K562 (cell line): ENCODE data around the gene STXBP4. TPM values are rescaled to one million over a fixed set of nuclear protein-coding genes. Genes with fewer than 3 reads are reported as not detected.

ENCODE experiments used
- ATAC-seq: fragments of 200-7000 bp; cut with Tn5 transposase; 3 replicates; pipeline ENCODE4 v1.9.1; 2020; ENCODE audit warnings: moderate library complexity
- BruUV-seq: library from RNA; stranded (reverse); fragments of 400-500 nt; replicated peaks from 2 replicates; lab custom pipeline; 2021; lab: Mats Ljungman, UMichigan
- CTCF ChIA-PET: fragments of 300-600 bp; formaldehyde crosslinking; extraction: SDS; loops from one replicate; lab custom pipeline; 2021; ENCODE audit warnings: low intra/inter-chr PET ratio; lab: Yijun Ruan, JAX
- POLR2A ChIA-PET: fragments of 300-600, 350-650 bp; sonication (Branson Sonifier 250); formaldehyde crosslinking; extraction: SDS; loops from one replicate; lab custom pipeline; 2021; ENCODE audit warnings: antibody characterized with exemption, inconsistent platforms; lab: Yijun Ruan, JAX
- DNase-seq, 4 experiments: peaks; one replicate each; pipeline versions ENCODE4 v3.0.0 to v3.0.0-alpha.2; 2011 to 2018; ENCODE audit warnings: low spot score in 3 of 4, mixed read lengths in 3 of 4; ENCODE audit errors: extremely low read depth in 1 of 4
- FAIRE-seq: peaks from 2 replicates; lab custom pipeline; 2011; peaks lifted over from hg19 to GRCh38; lab: Jason Lieb, UNC
- H2AFZ ChIP-seq: 2 replicates; pipeline ENCODE4 v1.6.0; 2011; ENCODE audit warnings: low read depth, low read length, control low read depth, inconsistent platforms
- H3K27ac ChIP-seq: fragments of 200-600 bp; 3 replicates; pipeline ENCODE4 v1.8.0; 2011; ENCODE audit warnings: low read depth, mild to moderate bottlenecking, control low read depth, inconsistent platforms, low read length, moderate library complexity, mixed read lengths; ENCODE audit errors: extremely low read depth
- H3K27me3 ChIP-seq, 2 experiments: fragments of 300-600 bp in 1 of 2; 2 replicates in 1 of 2; 3 replicates in 1 of 2; pipeline versions ENCODE4 v1.6.0 to v1.8.0; 2011; ENCODE audit warnings: inconsistent platforms in 2 of 2, low read length in 2 of 2, mild to moderate bottlenecking in 1 of 2, mixed read lengths in 1 of 2, moderate library complexity in 1 of 2; ENCODE audit not compliant: control insufficient read depth in 2 of 2, insufficient read depth in 2 of 2
- H3K36me3 ChIP-seq: fragments of 300-600 bp; 3 replicates; pipeline ENCODE4 v1.8.0; 2011; ENCODE audit warnings: mild to moderate bottlenecking, low read length, inconsistent platforms; ENCODE audit not compliant: control insufficient read depth, insufficient read depth
- H3K4me1 ChIP-seq, 2 experiments: fragments of 200-600 bp in 1 of 2; replicated peaks in 1 of 2; 2 replicates in 1 of 2; 3 replicates in 1 of 2; pipeline versions ENCODE4 v1.5.1 to v1.8.0; 2011; ENCODE audit warnings: inconsistent platforms in 2 of 2, low read length in 2 of 2, mild to moderate bottlenecking in 1 of 2, mixed read lengths in 1 of 2, moderate library complexity in 1 of 2; ENCODE audit not compliant: control insufficient read depth in 2 of 2, insufficient read depth in 2 of 2
- H3K4me2 ChIP-seq: 2 replicates; pipeline ENCODE4 v1.6.1; 2011; ENCODE audit warnings: low read length, control low read depth, inconsistent platforms, mixed read lengths; ENCODE audit not compliant: insufficient read depth
- H3K4me3 ChIP-seq: fragments of 200-600 bp; sonication (generic), shearing (Covaris generic); 2 replicates; pipeline ENCODE4 v1.5.1; 2016; ENCODE audit warnings: control low read depth, inconsistent platforms
- H3K79me2 ChIP-seq: fragments of 200-600 bp; 3 replicates; pipeline ENCODE4 v1.8.0; 2011; ENCODE audit warnings: low read length, inconsistent platforms; ENCODE audit not compliant: control insufficient read depth, insufficient read depth
- H3K9ac ChIP-seq, 2 experiments: 2 replicates each; pipeline versions ENCODE4 v1.6.0 to v1.6.1; 2011; ENCODE audit warnings: low read depth in 2 of 2, low read length in 2 of 2, control low read depth in 1 of 2, inconsistent platforms in 1 of 2, mild to moderate bottlenecking in 1 of 2, mixed read lengths in 1 of 2; ENCODE audit not compliant: insufficient read depth in 1 of 2
- H3K9me1 ChIP-seq: one replicate; pipeline ENCODE4 v1.6.0; 2011; ENCODE audit warnings: inconsistent platforms, mild to moderate bottlenecking, low read length, moderate library complexity; ENCODE audit not compliant: control insufficient read depth, insufficient read depth
- H3K9me3 ChIP-seq: replicated peaks from 2 replicates; pipeline ENCODE4 v1.5.1; 2011; ENCODE audit warnings: low read depth, low read length, inconsistent platforms; ENCODE audit not compliant: control insufficient read depth, insufficient read depth
- H4K20me1 ChIP-seq: replicated peaks from 2 replicates; pipeline ENCODE4 v1.6.1; 2011; ENCODE audit warnings: low read length, inconsistent platforms, mixed read lengths; ENCODE audit not compliant: control insufficient read depth, insufficient read depth
- ARNT ChIP-seq, 2 experiments: fragments of 450-650 bp; IDR thresholded peaks; 2 replicates each; pipeline ENCODE4 v1.6.1; 2016; ENCODE audit warnings: mild to moderate bottlenecking in 1 of 2
- ETV5 ChIP-seq: sonication (generic); formaldehyde crosslinking; IDR thresholded peaks from 2 replicates; pipeline ENCODE4 v1.4.0; 2020; ENCODE audit warnings: low read depth, mild to moderate bottlenecking, missing genetic modification reagents
- HIVEP1 ChIP-seq: fragments of 250-450 bp; sonication (Bioruptor Pico); IDR thresholded peaks from 2 replicates; pipeline ENCODE4 v1.4.0; 2020; ENCODE audit warnings: mild to moderate bottlenecking
- NFIX ChIP-seq: fragments of 250-450 bp; sonication (Bioruptor Pico); IDR thresholded peaks from 2 replicates; pipeline ENCODE4 v1.4.0; 2020; ENCODE audit warnings: low read depth, mild to moderate bottlenecking, moderate library complexity
- ZBTB8A ChIP-seq: fragments of 450-650 bp; IDR thresholded peaks from 2 replicates; pipeline ENCODE4 v1.6.1; 2018; ENCODE audit warnings: mild to moderate bottlenecking, moderate library complexity; ENCODE audit not compliant: partially characterized antibody
- ZKSCAN8 ChIP-seq: fragments of 200-800 bp; sonication (Bioruptor generic); IDR thresholded peaks from 2 replicates; pipeline ENCODE4 v1.6.1; 2016; ENCODE audit warnings: missing genetic modification characterization, missing compliant biosample characterization
- ZNF717 ChIP-seq: fragments of 250-450 bp; sonication (Bioruptor Pico); IDR thresholded peaks from 2 replicates; pipeline ENCODE4 v1.5.0; 2021
- WGBS: fragments of 100-300 bp; shearing (Covaris generic); methylation state at CpG from one replicate; pipeline ENCODE4 v1.1.6; 2016; ENCODE audit warnings: low coverage, mixed read lengths; ENCODE audit not compliant: insufficient coverage; ENCODE audit errors: missing lambda C conversion rate; 5-methylcytosine and 5-hydroxymethylcytosine counted together
- in situ Hi-C: fragments of 300-500 bp; cut with MboI; formaldehyde crosslinking; loops from 4 replicates; pipeline ENCODE4 v1.15.0; 2018; ENCODE audit warnings: inconsistent platforms, mixed read lengths
- intact Hi-C: fragments of 100-400 bp; cut with micrococcal nuclease; formaldehyde crosslinking; loops from 2 replicates; pipeline ENCODE4 v1.14.2; 2022
- polyA plus RNA-seq, 8 experiments: library from polyadenylated mRNA; depleted of rRNA in 4 of 8; stranded (reverse) in 5 of 8; unstranded in 3 of 8; fragments of >200 nt; fragmentation: Nextera tagmentation in 2 of 8; fragmentation: Illumina TruSeq in 1 of 8; extraction: Ambion mirVana in 2 of 8; extraction: Trizol in 1 of 8; gene quantifications; 2 replicates each; pipeline versions ENCODE4 v1.2.1 to v1.2.3, GENCODE V29; 2011 to 2014; ENCODE audit warnings: inconsistent platforms in 1 of 8, missing spikeins in 1 of 8
- total RNA-seq, 7 experiments: library from RNA; depleted of rRNA in 6 of 7; stranded (reverse); fragments of >200 nt in 6 of 7; fragmentation: Illumina TruSeq in 2 of 7; extraction: Trizol in 2 of 7; gene quantifications; 2 replicates each; pipeline versions ENCODE4 v1.2.1 to v1.2.3, GENCODE V29; 2011 to 2021; ENCODE audit warnings: low replicate concordance in 1 of 7

The STXBP4 gene
- total and polyA plus RNA-seq, 9 of the 15 experiments (the other 6 are each of a cell fraction or from before 2014, with no cell fraction given) = 11.6 to 23.2 (median 18.5) TPM

DNA sequence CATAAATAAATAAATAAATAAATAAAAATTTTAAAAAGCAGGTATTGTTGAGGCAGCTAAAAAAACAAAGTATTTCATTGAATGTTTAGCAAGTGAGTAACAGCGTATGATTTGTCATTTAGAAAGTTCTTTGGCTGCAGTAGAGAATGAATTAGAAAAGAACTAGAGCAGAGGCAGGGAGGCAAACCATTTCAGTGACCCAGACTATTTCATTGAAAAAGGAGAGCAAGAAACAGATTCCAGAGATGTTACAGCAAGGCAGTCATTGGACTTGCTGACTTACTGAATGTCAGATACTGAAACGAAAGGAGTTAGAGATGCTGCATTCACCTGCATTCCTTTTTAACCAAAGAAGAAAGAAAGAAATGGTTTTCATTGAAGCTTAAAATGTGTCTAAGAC lies 190.7 kb downstream of the STXBP4 start:
- TF ChIP-seq NFIX (CRISPR knock-in tag) (no peak), HIVEP1 (no peak), ZNF717 (CRISPR knock-in tag) (no peak), ETV5 (CRISPR knock-in tag) (no peak), ARNT (IDR thresholded peaks at IDR 0.05) (no peak)
- no peaks in the 10 kb centered on the region for H3K4me1 ChIP-seq
- no TSS peak for BruUV-seq
- H3K9ac ChIP-seq = no peak overlapping the region
- ChIA-PET CTCF (no interaction called here), POLR2A (no interaction called here)
- H4K20me1 ChIP-seq = no peaks in the 10 kb centered on the region
- DNase-seq (no peak), FAIRE-seq (no peak), ATAC-seq (no peak)
- H3K36me3 ChIP-seq = 0 out of 3 replicates have a peak, but pooled peaks cover 3% of the 10 kb centered on the region
- no peak overlapping the region for H3K4me2 ChIP-seq
- H2AFZ ChIP-seq = no peak overlapping the region
- no peaks in the 10 kb centered on the region for H3K27me3 ChIP-seq
- H3K4me3 ChIP-seq = no peak overlapping the region
- in situ Hi-C loops = no loop called here
- H3K9me1 ChIP-seq = no peaks in the 10 kb centered on the region
- intact Hi-C loops = no loop called here
- 66% methylated on average over 2 of the region's 2 CpGs for WGBS
- H3K9me3 ChIP-seq = no peaks in the 10 kb centered on the region
- no peak overlapping the region for H3K27ac ChIP-seq
- no peaks in the 10 kb centered on the region for H3K79me2 ChIP-seq

DNA sequence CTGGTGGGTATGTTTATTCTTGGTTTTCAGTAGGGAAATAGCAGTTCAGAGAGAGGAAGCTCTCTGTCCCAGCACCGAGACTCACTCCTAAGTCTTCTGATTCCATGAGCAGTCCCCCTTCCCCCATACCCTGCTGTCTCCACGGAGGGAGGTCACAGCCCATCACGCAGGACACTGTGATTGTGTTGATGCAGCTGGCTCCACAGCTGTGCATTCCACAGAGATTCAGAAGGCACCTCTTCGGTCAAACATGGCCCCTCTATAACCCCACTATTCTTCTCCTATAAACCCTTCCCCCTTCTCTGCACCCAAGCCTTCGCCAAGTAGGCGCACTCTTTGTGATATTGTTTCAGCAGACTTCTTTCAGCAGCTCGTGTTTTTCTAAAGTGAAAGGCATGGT lies 191.9 kb downstream of the STXBP4 start:
- POLR2A ChIA-PET = interaction anchor here (1.3 kb wide), 1 partner anchor 23 kb away, joined by 3 read pairs; no protein-coding TSS in a partner anchor
- no peaks in the 10 kb centered on the region for H3K4me1 ChIP-seq
- 77% methylated on average over 7 of the region's 7 CpGs for WGBS
- no peak overlapping the region for H3K9ac ChIP-seq
- DNase-seq = no peak
- no peaks in the 10 kb centered on the region for H4K20me1 ChIP-seq
- H3K4me2 ChIP-seq = no peak overlapping the region
- no peak overlapping the region for H3K4me3 ChIP-seq
- no peak overlapping the region for H3K27ac ChIP-seq
- intact Hi-C loops (no loop called here), in situ Hi-C loops (no loop called here)
- CTCF ChIA-PET = no interaction called here
- FAIRE-seq = no peak
- no peak for ATAC-seq
- H3K9me3 ChIP-seq = no peaks in the 10 kb centered on the region
- 0 out of 3 replicates have a peak, but pooled peaks cover 3% of the 10 kb centered on the region for H3K36me3 ChIP-seq
- BruUV-seq = no TSS peak
- no peak overlapping the region for H2AFZ ChIP-seq
- no peaks in the 10 kb centered on the region for H3K79me2 ChIP-seq
- TF ChIP-seq ZBTB8A (no peak), ZKSCAN8 (no peak)
- no peaks in the 10 kb centered on the region for H3K27me3 ChIP-seq
- no peaks in the 10 kb centered on the region for H3K9me1 ChIP-seq
